A673 (cell line): ENCODE data around the gene EEF1A2. TPM values are rescaled to one million over a fixed set of nuclear protein-coding genes. Genes with fewer than 3 reads are reported as not detected.

Experiments
- BruUV-seq: library from RNA; stranded (reverse); fragments of 400-500 nt; replicated peaks from 2 replicates; lab custom pipeline; 2021; lab: Mats Ljungman, UMichigan
- CTCF ChIA-PET: fragments of 300-600 bp; sonication (Branson Sonifier 250); formaldehyde crosslinking; loops from one replicate; lab custom pipeline; 2022; ENCODE audit warnings: antibody characterized with exemption; lab: Charles Lee
- POLR2A ChIA-PET: fragments of 300-600 bp; sonication (Branson Sonifier 250); formaldehyde crosslinking; loops from one replicate; lab custom pipeline; 2022; ENCODE audit warnings: antibody characterized with exemption; ENCODE audit not compliant: low non-redundant PET; lab: Charles Lee
- DNase-seq: peaks from one replicate; pipeline ENCODE4 v3.0.0-alpha.2; 2015; ENCODE audit warnings: low spot score
- H3K27ac ChIP-seq: fragments of 200-600 bp; sonication (generic); 2 replicates; pipeline ENCODE4 v1.5.1; 2016; ENCODE audit warnings: mixed run types, low read depth, mild to moderate bottlenecking, mixed read lengths, antibody characterized with exemption, low read length; ENCODE audit not compliant: poor library complexity, severe bottlenecking
- H3K27me3 ChIP-seq: fragments of 200-600 bp; sonication (generic); replicated peaks from 2 replicates; pipeline ENCODE4 v1.6.1; 2017; ENCODE audit warnings: mixed run types, low read depth, mild to moderate bottlenecking, mixed read lengths, antibody characterized with exemption, low read length; ENCODE audit not compliant: insufficient read depth, poor library complexity
- H3K36me3 ChIP-seq: fragments of 200-600 bp; sonication (generic); 2 replicates; pipeline ENCODE4 v1.6.1; 2016; ENCODE audit warnings: mixed run types, mild to moderate bottlenecking, mixed read lengths, antibody characterized with exemption, low read length; ENCODE audit not compliant: insufficient read depth, poor library complexity, severe bottlenecking
- H3K4me1 ChIP-seq: fragments of 200-600 bp; sonication (generic); 2 replicates; pipeline ENCODE4 v1.6.1; 2017; ENCODE audit warnings: mixed run types, mild to moderate bottlenecking, mixed read lengths, antibody characterized with exemption, low read length; ENCODE audit not compliant: insufficient read depth, poor library complexity, severe bottlenecking
- H3K4me3 ChIP-seq: fragments of 200-600 bp; sonication (generic); 2 replicates; pipeline ENCODE4 v1.5.1; 2016; ENCODE audit warnings: low read depth, mixed run types, mild to moderate bottlenecking, mixed read lengths, low read length; ENCODE audit not compliant: poor library complexity, severe bottlenecking
- H3K9me3 ChIP-seq: fragments of 200-600 bp; sonication (generic); 2 replicates; pipeline ENCODE4 v1.6.1; 2016; ENCODE audit warnings: mixed run types, low read depth, mild to moderate bottlenecking, mixed read lengths, antibody characterized with exemption, low read length; ENCODE audit not compliant: poor library complexity, severe bottlenecking
- CTCF ChIP-seq: fragments of 300-800, 200-600 bp; sonication (generic); conservative IDR thresholded peaks from 2 replicates; pipeline ENCODE4 v1.5.1; 2017; ENCODE audit warnings: low read depth, mild to moderate bottlenecking, antibody characterized with exemption, low read length, moderate library complexity, mixed read lengths
- EZH2 ChIP-seq: fragments of 200-600 bp; sonication (generic); IDR thresholded peaks from 2 replicates; pipeline ENCODE4 v1.6.1; 2017; ENCODE audit warnings: borderline replicate concordance, low read depth, mild to moderate bottlenecking, mixed read lengths, antibody characterized with exemption, low read length; ENCODE audit not compliant: poor library complexity, severe bottlenecking
- intact Hi-C: fragments of 100-400 bp; cut with micrococcal nuclease; formaldehyde crosslinking; loops from one replicate; pipeline ENCODE4 v1.10.0; 2022; ENCODE audit not compliant: unreplicated experiment
- total RNA-seq: library from RNA; stranded (reverse); gene quantifications from 2 replicates; pipeline ENCODE4 v1.2.3, GENCODE V29; 2021

Gene EEF1A2
- total RNA-seq, 1 experiment from 2014 or later, result 7.5 TPM

- Histone ChIP-seq H3K27ac (no peak overlapping the region), H3K36me3 (no peaks in the 10 kb centered on the region), H3K27me3 (no peaks in the 10 kb centered on the region), H3K9me3 (no peaks in the 10 kb centered on the region), H3K4me3 (no peak overlapping the region), H3K4me1 (no peaks in the 10 kb centered on the region)
- CTCF ChIA-PET, result interaction anchor here (0.6 kb wide), 2 partner anchors 12 to 493 kb away, joined by 3 to 5 read pairs; no protein-coding TSS in a partner anchor
- intact Hi-C loops, result no loop called here
- DNase-seq, result no peak
- POLR2A ChIA-PET, result no interaction called here
- no TSS peak for BruUV-seq
- TF ChIP-seq CTCF (no peak), EZH2 (no peak)
Measured at GRCh38 chr20:63441136-63442099, 57.5 kb downstream of the EEF1A2 start.

- no peaks in the 10 kb centered on the region for H3K4me1 ChIP-seq
- no TSS peak for BruUV-seq
- intact Hi-C loops, result no loop called here
- no peak overlapping the region for H3K27ac ChIP-seq
- DNase-seq, result no peak
- H3K36me3 ChIP-seq, result no peaks in the 10 kb centered on the region
- TF ChIP-seq CTCF (no peak), EZH2 (no peak)
- CTCF ChIA-PET, result interaction anchor here (0.6 kb wide), 1 partner anchor 494 kb away, joined by 3 read pairs; no protein-coding TSS in a partner anchor
- no peak overlapping the region for H3K4me3 ChIP-seq
- no peaks in the 10 kb centered on the region for H3K27me3 ChIP-seq
- POLR2A ChIA-PET, result no interaction called here
- no peaks in the 10 kb centered on the region for H3K9me3 ChIP-seq
Measured at GRCh38 chr20:63440366-63440955, 58.4 kb downstream of the EEF1A2 start.

- POLR2A ChIA-PET, result no interaction called here
- no peaks in the 10 kb centered on the region for H3K9me3 ChIP-seq
- H3K36me3 ChIP-seq, result no peaks in the 10 kb centered on the region
- H3K27me3 ChIP-seq, result no peaks in the 10 kb centered on the region
- intact Hi-C loops, result no loop called here
- DNase-seq, result no peak
- H3K4me1 ChIP-seq, result no peaks in the 10 kb centered on the region
- no peak overlapping the region for H3K4me3 ChIP-seq
- TF ChIP-seq EZH2, result no peak
- TF ChIP-seq CTCF, result no peak
- no peak overlapping the region for H3K27ac ChIP-seq
- no TSS peak for BruUV-seq
- CTCF ChIA-PET, result no interaction called here
Measured at GRCh38 chr20:63439866-63440265, 59.0 kb downstream of the EEF1A2 start.
